ENCODE results near the gene PRDM16. TPM values are rescaled to one million over a fixed set of nuclear protein-coding genes. Genes with fewer than 3 reads are reported as not detected.

The PRDM16 gene
- total and polyA plus RNA-seq, 4 donors: 0.05 to 0.67 (median 0.19) TPM

DNA sequence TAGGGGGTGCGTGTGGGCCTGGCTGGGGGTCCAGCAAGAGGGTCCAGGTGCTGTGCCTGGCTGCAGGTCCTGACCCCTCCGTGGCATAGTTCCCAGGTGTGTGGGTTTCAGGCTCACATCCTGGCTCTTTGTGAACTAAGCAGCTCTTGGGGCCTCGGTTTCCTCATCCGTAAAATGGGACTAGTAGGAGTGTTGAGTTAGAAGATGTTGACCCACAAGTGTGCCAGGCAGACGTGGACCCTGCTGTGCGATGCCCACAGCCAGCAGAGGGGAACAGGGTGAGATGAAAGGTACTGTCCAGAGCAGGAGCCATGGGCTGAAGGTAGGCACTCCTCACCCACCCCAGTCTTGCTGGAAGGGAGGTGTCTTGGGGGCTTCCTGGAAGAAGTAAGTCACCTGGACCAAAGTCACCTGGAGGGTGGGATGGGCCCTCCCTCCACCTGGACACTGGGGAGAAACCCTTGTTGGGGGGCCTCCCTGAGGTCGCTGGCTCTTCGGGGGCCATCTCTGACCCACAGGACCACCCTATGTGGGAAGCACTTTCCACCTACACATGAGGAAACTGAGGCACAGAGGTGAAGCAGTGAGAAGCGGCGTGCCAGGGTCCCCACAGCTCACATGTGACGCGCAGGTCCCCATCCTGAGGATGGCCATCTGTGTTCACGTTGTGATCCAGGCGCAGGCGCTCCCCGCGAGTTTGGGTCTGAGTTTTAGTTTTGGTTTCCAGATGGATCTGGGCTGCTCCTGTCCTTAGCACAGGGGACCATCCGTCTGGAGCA is 386.9 kb downstream of the PRDM16 start:
- Histone ChIP-seq H3K9me3 (ENCODE audit: control insufficient read depth in 4 of 4, low read length in 3 of 4) (no peaks in the 10 kb centered on the region), H3K4me1 (ENCODE audit: control insufficient read depth in 4 of 4, insufficient read depth in 4 of 4, low read length in 3 of 4) (peaks cover 6 to 27% (median 11%) of the 10 kb centered on the region in 4 donors), H3K9ac (ENCODE audit: low read depth in 1 of 2, low read length in 2 of 2) (no peak overlapping the region), H3K27me3 (ENCODE audit: control insufficient read depth in 4 of 4, insufficient read depth in 4 of 4, low read length in 3 of 4) (peaks cover 0 to 4% (median 1%) of the 10 kb centered on the region in 4 donors), H3K4me3 (ENCODE audit: low read depth in 1 of 3, low read length in 3 of 3) (no peak overlapping the region), H3K27ac (ENCODE audit: low read depth in 1 of 2, low read length in 2 of 2) (no peak overlapping the region), H3K36me3 (ENCODE audit: control insufficient read depth in 4 of 4, insufficient read depth in 3 of 4, low read depth in 1 of 4, low read length in 3 of 4) (no peaks in the 10 kb centered on the region)
- 91% methylated on average over 18 of the region's 18 CpGs for WGBS
- DNase-seq (ENCODE audit: low spot score): no peak
- TF ChIP-seq, protein P1, sequence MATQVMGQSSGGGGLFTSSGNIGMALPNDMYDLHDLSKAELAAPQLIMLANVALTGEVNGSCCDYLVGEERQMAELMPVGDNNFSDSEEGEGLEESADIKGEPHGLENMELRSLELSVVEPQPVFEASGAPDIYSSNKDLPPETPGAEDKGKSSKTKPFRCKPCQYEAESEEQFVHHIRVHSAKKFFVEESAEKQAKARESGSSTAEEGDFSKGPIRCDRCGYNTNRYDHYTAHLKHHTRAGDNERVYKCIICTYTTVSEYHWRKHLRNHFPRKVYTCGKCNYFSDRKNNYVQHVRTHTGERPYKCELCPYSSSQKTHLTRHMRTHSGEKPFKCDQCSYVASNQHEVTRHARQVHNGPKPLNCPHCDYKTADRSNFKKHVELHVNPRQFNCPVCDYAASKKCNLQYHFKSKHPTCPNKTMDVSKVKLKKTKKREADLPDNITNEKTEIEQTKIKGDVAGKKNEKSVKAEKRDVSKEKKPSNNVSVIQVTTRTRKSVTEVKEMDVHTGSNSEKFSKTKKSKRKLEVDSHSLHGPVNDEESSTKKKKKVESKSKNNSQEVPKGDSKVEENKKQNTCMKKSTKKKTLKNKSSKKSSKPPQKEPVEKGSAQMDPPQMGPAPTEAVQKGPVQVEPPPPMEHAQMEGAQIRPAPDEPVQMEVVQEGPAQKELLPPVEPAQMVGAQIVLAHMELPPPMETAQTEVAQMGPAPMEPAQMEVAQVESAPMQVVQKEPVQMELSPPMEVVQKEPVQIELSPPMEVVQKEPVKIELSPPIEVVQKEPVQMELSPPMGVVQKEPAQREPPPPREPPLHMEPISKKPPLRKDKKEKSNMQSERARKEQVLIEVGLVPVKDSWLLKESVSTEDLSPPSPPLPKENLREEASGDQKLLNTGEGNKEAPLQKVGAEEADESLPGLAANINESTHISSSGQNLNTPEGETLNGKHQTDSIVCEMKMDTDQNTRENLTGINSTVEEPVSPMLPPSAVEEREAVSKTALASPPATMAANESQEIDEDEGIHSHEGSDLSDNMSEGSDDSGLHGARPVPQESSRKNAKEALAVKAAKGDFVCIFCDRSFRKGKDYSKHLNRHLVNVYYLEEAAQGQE (IDR thresholded peaks at IDR 0.05): no peak
- TF ChIP-seq, protein P2, sequence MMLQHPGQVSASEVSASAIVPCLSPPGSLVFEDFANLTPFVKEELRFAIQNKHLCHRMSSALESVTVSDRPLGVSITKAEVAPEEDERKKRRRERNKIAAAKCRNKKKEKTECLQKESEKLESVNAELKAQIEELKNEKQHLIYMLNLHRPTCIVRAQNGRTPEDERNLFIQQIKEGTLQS (IDR thresholded peaks at IDR 0.05): no peak
- no peak for TF ChIP-seq FOXA1 (IDR thresholded peaks at IDR 0.05)
- no peak for TF ChIP-seq HNF4A (conservative IDR thresholded peaks at IDR 0.05)
- TF ChIP-seq HNF4G (IDR thresholded peaks at IDR 0.05): no peak
- TF ChIP-seq NR2F2 (IDR thresholded peaks at IDR 0.05): no peak
- no peak for TF ChIP-seq EGR1 (IDR thresholded peaks at IDR 0.05; ENCODE audit: low read depth in 2 of 2)
- TF ChIP-seq, protein P3, sequence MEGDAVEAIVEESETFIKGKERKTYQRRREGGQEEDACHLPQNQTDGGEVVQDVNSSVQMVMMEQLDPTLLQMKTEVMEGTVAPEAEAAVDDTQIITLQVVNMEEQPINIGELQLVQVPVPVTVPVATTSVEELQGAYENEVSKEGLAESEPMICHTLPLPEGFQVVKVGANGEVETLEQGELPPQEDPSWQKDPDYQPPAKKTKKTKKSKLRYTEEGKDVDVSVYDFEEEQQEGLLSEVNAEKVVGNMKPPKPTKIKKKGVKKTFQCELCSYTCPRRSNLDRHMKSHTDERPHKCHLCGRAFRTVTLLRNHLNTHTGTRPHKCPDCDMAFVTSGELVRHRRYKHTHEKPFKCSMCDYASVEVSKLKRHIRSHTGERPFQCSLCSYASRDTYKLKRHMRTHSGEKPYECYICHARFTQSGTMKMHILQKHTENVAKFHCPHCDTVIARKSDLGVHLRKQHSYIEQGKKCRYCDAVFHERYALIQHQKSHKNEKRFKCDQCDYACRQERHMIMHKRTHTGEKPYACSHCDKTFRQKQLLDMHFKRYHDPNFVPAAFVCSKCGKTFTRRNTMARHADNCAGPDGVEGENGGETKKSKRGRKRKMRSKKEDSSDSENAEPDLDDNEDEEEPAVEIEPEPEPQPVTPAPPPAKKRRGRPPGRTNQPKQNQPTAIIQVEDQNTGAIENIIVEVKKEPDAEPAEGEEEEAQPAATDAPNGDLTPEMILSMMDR (IDR thresholded peaks at IDR 0.05; ENCODE audit: low read depth, low read length, missing input control): no peak
- no peak for TF ChIP-seq TAF1 (conservative IDR thresholded peaks at IDR 0.05)
- TF ChIP-seq, protein P4, sequence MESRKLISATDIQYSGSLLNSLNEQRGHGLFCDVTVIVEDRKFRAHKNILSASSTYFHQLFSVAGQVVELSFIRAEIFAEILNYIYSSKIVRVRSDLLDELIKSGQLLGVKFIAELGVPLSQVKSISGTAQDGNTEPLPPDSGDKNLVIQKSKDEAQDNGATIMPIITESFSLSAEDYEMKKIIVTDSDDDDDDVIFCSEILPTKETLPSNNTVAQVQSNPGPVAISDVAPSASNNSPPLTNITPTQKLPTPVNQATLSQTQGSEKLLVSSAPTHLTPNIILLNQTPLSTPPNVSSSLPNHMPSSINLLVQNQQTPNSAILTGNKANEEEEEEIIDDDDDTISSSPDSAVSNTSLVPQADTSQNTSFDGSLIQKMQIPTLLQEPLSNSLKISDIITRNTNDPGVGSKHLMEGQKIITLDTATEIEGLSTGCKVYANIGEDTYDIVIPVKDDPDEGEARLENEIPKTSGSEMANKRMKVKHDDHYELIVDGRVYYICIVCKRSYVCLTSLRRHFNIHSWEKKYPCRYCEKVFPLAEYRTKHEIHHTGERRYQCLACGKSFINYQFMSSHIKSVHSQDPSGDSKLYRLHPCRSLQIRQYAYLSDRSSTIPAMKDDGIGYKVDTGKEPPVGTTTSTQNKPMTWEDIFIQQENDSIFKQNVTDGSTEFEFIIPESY (IDR thresholded peaks at IDR 0.05): no peak
- TF ChIP-seq YY1 (IDR thresholded peaks at IDR 0.05): no peak
- no peak for TF ChIP-seq RXRA (IDR thresholded peaks at IDR 0.05)
- TF ChIP-seq, protein P5, sequence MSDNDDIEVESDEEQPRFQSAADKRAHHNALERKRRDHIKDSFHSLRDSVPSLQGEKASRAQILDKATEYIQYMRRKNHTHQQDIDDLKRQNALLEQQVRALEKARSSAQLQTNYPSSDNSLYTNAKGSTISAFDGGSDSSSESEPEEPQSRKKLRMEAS (IDR thresholded peaks at IDR 0.05): no peak
- TF ChIP-seq RAD21 (IDR thresholded peaks at IDR 0.05): no peak
- TF ChIP-seq JUND (IDR thresholded peaks at IDR 0.05): no peak
- no peak for TF ChIP-seq SP1 (IDR thresholded peaks at IDR 0.05)
- TF ChIP-seq GABPA (IDR thresholded peaks at IDR 0.05 in 1 of 2, conservative IDR thresholded peaks at IDR 0.05 in 1 of 2): no peak
